ENCODE measurements around the gene CD82.

CD82 gene

DNA sequence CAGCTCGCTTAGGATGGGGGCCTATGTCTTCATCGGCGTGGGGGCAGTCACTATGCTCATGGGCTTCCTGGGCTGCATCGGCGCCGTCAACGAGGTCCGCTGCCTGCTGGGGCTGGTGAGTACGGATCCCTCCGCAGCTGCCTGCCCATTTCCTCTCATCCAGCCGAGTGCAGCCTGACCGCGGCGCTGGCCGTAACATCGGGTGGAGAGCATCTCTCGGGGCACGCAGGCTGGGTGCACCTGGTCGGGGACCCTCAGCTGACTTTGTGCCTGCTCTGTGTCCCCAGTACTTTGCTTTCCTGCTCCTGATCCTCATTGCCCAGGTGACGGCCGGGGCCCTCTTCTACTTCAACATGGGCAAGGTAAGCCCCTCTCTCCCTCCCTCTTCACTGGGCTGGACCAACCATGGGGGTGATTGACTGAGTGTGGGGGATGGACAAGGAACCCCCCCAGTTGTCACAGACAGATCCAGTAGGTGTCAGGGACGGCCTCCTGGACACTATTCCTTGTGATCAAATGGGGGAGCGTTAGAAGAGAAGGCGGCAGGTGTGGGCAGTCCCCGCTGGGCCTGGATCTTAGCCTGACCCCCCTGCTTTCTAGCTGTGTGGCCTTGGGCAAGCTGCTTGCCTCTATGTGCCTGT is 39.7 kb downstream of the CD82 start:
- no peak for DNase-seq

GRCh38 chr11:44605965-44606364 is 40.5 kb downstream of the CD82 start:
- DNase-seq = no peak

- no peak for DNase-seq
These were observed 41.0 kb downstream of the CD82 start for GRCh38 chr11:44606472-44606871.

GRCh38 chr11:44607319-44607962 is 42.0 kb downstream of the CD82 start:
- DNase-seq = no peak

GRCh38 chr11:44607987-44608386 is 42.5 kb downstream of the CD82 start:
- no peak for DNase-seq

- DNase-seq = no peak
These were observed 43.2 kb downstream of the CD82 start for GRCh38 chr11:44608651-44608990.

DNA sequence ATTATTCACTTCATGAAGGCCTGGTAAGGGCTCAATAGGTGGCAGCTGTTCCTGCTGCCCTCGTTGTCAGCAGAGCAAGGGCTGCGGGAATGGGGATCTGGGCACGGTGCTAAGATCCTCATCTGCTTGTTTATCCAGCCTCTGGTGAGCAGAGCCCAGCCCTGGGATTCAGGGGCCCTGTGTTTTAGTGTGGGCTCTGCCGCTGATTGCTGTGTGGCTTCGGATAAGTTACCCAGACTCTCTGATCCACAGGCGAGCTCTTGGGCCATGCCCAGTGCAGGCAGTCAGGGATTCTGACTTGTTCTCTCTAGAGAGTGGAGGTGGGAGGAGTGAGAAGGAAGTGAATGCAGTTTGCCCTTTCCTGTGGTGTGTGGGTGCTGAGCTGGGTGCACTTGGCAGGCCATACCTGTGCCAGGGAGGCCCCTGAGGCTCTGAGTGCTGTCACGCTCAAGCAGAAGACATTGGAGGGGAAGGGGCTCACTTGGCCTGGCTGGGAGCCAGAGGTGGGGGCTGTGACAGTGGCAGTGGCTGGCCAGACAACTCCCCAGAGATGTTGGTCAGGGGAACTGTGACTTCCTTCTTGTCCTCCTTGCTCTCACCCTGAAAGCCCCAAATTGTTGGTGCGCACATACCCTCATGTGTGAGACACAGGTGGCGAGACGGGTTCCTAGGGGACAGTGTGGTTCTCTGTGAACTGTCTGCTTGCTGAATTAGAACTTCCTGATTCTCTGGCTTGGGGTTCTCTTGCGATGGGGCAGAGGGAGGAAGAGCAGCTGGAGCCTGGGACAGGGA is 43.7 kb downstream of the CD82 start:
- peak; percentile 22 for DNase-seq

DNA sequence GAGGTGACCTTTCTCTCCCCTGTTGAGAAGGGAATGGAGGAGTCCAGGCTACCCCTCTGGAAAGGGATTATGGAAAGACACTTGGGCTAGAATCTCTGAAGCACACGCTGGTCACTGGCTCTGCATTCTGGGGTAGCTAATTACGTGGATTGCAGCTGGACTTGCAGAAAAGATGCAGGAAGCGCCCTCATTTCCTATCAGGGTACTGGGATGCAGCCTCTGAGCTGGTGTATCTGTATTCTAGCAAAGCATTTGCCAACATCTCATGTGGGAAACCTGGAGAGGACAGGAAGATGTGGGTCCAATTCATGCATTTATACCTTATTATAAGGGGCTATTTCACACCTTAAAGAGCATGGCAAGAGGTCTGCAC is 44.3 kb downstream of the CD82 start:
- DNase-seq = no peak

DNA sequence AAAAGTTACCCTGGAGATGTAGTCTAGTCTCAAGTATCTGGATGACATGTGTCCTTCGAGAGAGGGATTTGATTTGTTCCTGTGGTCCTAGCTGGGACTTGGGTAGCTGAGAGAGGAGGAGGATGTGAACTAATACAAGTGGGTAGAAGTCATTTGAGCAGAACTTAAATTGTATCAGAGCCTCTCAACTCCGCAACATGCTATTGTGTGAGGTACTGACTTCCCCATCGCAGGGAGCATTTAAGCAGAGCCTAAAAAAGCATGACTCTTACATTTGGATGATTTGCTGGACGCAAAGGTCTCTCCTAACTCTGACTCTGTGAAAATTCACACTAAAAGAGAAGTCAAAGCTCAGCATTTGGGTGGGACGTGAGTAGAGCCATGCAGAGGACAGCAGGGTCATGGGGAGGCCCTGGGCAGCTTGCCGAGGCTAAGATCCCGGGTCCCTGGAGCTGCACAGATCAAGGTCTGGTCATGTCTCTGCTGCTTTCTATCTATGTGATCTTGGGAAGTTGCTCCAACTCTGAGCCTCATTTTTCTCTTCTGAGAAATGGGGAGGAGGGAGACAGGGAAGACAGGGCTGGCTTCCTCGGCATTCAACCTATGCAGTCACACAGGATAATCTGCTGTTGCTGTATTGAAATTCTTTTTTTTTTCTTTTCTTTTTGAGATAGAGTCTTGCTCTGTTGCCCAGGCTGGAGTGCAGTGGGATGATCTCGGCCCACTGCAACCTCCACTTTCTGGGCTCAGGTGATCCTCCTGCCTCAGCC is 44.9 kb downstream of the CD82 start:
- no peak for DNase-seq

DNA sequence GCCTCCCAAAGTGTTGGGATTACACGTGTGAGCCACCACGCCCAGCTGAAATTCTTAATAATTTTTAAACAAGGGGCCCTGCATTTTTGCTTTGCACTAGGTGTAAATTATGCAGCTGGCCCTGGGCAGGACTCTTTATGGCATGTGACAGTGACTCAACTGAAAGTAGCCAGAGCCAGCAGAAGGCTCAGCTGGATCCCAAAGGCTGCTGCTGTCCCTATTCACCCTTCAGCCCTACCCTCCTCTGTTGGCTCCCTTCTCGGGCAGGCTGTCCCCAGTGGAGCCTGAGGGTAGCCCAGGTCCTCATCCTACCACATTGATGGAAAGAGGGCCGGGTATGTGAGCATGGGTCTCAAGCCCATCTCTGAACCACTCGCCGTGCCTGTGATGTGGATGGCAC is 45.6 kb downstream of the CD82 start:
- no peak for DNase-seq

DNA sequence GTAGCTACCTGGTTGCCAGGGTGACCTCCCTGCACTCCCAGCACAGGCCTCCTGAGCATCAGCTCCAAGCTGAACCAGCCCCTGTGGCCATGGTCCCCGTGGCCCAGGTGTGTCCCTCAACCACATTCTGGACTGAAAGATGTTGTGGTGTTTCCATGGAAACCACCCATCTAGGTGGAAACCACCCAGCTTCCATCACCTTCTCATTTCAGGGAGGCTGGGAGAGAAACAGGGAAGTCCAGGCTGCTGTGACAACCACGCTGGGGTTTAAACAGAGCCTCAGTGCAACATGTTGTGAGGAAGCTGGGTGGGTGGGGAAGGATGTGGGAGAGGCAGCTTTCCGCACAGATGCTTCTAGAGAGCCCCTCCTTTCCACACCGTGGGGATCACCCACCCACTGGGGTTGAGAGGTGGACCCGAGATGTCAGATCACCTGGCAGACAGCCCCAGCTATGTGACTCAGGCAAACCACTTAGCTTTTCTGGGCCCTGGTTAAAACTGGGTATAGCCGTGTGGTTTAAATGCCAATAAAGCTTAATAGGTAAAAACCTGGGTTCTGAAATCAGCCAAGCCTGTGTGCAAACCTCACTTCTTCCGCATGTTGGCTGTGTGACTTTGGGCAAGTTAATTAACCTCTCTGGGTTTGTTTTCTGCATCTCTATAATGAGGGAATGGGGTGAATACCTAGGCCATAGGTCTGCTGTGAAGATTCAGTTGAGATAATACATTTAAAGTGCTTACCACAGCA is 46.4 kb downstream of the CD82 start:
- DNase-seq = peak; percentile 68

GRCh38 chr11:44613153-44613552 is 47.7 kb downstream of the CD82 start:
- DNase-seq = no peak

GRCh38 chr11:44614281-44614775 is 48.9 kb downstream of the CD82 start:
- DNase-seq = no peak

DNA sequence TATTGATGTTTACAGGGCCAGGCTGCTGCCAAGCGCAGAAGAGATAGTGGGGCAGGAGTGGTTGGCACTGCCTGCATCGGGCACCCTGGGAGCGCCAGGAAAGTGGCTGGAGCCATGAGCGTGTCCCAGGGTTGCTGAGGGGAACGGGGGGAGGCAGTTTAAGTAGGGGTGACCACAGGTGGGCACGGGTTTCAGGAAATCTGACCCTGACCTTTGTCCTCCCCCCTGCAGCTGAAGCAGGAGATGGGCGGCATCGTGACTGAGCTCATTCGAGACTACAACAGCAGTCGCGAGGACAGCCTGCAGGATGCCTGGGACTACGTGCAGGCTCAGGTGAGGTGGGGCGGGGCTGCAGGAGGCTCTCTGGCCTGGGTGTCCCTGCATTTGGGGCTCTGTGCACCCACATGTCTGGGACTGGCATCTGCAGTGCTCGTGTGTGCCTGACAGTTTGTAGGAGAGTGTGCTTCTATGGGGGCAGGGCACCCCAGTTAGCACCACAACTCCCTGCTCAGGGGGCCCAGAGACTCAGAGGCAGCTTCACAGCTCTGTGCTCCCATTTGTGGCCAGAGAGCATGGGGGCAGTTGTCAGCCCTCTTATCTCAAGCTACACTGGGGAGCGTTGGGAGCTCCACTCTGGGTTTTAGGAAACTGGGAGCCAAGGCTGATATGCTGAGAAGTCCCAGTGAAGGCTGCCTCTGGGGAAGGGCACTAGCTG is 49.7 kb downstream of the CD82 start:
- DNase-seq = no peak

- no peak for DNase-seq
These were observed 50.7 kb downstream of the CD82 start for GRCh38 chr11:44615913-44616791.

DNA sequence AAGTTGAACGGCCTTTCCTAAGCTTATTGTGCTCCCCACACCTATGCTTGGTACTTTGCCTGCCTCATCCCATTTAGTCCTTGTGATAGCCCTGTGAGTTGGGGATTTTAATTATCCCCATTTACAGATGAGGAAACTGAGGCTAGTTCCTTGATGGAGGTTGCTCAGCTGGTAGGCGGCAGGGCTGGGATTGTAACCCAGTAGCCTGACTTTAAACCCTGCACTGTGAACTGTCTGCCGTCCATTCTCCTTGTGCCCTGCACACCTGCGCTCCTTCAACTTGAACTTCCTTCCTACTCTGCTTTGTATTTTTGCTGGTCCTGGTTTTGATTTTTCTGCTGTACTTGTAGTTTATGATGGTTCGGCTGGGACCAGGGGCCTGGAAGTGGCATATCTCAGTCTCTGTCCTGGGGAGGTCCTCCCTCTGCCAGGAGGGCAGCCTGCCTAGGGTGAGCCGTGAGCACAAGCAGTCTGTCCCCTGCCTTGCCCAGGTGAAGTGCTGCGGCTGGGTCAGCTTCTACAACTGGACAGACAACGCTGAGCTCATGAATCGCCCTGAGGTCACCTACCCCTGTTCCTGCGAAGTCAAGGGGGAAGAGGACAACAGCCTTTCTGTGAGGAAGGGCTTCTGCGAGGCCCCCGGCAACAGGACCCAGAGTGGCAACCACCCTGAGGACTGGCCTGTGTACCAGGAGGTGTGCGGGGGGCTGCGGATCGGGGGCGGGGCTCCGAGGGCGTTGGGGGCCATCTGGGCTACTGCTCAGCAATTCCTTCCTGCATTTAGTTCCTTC is 52.4 kb downstream of the CD82 start:
- no peak for DNase-seq

DNA sequence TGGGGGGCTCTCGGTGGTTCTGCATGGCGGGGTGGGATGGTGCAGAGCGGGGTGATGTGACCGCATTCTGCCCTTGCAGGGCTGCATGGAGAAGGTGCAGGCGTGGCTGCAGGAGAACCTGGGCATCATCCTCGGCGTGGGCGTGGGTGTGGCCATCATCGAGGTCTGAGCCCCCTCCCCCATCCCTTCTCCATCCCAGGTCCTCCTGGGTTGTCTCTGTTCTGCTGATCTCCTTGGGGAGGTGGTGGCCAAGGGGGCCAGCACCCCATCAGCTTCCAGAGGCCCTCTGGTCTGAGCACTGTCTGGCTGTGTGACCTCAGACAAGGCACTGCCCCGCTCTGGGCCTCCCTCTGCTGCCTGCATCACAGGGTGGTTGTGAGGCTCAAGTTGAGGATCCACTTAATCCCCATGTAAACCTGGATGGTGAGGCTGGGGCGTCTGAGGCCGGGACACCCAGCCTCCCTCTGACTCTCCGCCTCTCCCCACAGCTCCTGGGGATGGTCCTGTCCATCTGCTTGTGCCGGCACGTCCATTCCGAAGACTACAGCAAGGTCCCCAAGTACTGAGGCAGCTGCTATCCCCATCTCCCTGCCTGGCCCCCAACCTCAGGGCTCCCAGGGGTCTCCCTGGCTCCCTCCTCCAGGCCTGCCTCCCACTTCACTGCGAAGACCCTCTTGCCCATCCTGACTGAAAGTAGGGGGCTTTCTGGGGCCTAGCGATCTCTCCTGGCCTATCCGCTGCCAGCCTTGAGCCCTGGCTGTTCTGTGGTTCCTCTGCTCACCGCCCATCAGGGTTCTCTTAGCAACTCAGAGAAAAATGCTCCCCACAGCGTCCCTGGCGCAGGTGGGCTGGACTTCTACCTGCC is 53.3 kb downstream of the CD82 start:
- no peak for DNase-seq

GRCh38 chr11:44620328-44620725 is 54.9 kb downstream of the CD82 start:
- DNase-seq = no peak

DNA sequence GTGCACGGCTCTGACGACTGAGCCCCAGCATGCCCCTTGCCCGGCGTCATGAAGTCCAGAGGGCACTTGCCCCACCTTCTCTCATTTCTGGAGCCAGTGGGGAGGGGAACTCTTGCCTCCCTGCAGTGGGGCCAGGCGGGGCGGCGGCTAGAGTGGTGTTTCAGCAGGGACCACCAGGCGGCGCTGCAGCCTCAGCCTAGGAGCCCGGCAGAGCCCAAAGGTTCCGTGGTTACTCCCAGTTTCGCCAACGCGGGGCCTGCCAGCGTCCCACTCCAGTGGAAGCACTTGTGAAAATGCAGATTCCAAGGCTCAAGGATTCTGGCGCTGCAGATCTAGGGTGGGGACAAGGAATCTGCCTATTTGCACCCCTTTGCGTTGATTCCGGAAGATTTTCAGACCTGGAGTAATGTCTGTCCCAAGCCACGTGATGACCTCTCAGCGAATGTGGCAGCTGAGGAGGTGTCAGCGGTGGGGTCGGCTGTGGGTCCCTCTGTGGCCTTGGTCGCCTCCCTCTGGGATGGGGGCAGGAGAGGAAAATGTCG is 55.7 kb downstream of the CD82 start:
- DNase-seq = no peak

All from effector CD4-positive, alpha-beta T cell (primary cell).